GM18520 (cell line): Measurements from ENCODE around the gene SYNGR2.

Experiments used
- ATAC-seq: cut with Tn5 transposase; IDR thresholded peaks from one replicate; pipeline ENCODE4 v1.9.1; 2021; ENCODE audit not compliant: unreplicated experiment

The SYNGR2 gene

DNA sequence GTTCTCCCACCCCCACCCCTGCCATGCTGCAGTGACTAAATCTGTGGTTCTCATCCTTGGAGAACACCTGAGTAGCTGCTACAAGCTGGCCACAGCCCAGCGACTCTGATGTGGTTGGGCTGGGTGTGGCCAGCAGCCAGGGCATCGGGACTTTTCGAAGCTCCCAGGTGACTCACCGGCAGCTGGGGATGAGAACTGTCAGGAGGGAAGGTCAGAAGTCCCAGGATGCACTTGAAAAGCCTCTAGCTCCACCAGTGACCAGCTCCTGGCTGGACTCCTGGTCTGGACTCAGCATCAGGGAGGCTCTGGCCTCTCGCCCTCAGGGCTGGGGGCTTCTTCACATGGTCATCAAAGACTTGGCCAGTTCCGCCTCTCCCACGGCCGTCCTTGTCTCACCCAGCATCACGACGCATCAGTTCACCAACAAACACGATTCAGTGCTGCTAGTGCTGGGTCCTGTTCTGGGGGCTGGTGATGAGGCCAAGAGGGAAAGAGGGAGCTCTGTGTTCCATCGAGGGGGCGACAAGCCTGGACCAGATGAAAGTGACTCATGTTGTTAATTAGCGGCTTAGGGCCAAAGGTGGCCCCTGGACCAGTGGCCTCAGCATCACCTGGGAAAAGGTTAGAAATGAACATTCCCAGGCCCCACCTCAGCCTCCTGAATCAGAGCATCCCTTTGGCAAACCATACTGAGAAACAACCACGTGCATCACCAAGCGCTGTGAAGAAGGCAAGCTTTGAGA is 26.1 kb upstream of the SYNGR2 start:
- no peak for ATAC-seq

DNA sequence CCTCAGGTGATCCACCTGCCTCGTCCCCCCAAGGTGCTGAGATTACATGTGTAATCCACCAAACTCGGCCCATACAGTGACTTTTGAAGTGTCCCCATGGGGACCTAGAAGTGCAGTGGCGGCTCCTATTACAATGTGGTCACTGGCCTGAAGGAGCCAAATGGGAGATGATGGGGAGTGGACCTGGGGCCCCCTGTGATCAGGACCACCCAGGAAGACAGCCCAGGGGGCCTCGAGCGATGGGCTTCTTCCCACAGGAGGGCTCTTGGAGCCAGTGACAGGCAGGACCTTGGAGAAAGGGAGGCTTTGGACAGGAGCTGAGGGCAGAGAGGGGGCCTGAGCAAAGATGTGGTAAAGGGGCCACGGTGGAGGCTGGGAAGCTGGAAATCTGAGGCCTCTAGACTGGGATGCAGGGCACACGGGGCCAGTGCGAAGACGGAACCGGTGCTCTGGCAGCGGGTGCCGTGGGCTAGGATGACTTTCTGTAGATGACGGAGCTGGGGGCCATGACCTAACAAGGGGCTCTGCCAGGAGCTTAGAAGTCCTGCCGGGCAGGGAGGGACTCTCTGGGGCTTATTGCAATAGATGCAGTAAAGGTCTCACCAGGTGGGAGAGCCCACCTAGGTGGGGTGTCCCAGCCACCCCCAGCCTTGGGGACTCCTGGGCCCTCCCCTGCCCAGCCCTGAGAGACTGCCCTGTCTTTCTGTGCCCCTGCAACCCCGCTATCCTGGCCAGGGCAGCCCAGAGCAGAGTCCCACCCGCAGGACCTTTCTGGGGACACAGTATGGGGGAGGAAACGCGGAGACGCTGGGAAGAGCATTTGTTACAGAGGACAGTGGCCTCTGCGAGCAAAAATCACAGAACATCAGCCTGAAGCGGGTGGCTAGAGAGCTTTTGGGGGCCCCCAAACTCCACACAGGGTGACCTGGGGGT is 24.9 kb upstream of the SYNGR2 start:
- ATAC-seq = no peak

GRCh38 chr17:78144147-78144719 is 24.1 kb upstream of the SYNGR2 start:
- ATAC-seq = no peak

DNA sequence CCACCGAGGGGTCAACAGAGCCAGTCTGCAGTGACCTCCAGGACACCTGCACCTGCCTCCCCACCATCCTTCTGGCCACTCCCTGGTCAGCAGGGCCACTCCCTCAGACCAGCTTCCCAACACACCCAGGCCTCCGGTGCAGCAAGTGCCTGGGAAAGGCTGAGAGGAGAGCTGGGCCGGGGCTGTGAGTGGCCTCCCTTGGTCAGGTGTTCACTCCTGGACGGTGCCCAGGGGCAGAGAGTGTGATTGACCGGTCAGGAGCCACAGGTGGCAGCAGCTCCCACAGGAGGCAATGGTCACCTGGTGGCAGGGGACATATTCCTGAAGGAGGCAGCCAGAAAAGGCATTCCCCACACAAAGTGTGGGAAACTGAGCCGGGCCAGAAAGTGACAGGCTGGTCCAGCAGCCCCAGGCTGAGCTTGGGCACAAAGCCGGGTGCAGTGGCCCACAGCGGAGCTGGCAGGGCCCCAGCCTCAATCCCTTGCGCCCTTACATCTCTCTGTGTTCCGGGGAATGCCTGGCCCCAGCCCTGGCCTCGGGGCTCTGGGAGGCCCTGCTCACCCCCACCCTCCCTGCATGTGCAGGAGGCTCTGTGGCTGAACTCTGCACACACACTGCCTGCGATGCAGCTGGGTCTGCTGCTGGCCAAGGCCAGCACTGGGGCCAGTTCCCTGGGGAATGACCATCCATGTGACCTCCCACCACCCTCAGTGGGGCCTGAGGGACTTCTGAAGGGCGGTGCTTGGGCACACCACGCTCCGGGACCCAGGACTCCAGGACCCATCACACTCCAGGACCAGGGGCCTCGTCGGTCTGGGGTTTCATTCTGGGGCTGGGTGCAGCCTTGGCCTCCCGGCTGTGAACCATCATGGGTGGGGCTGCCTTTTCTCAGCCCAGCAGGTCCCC is 23.4 kb upstream of the SYNGR2 start:
- ATAC-seq = no peak

GRCh38 chr17:78146471-78146869 is 21.9 kb upstream of the SYNGR2 start:
- ATAC-seq = no peak

GRCh38 chr17:78146881-78147280 is 21.5 kb upstream of the SYNGR2 start:
- ATAC-seq = no peak

GRCh38 chr17:78147315-78147998 is 20.9 kb upstream of the SYNGR2 start:
- ATAC-seq = peak; percentile 37

DNA sequence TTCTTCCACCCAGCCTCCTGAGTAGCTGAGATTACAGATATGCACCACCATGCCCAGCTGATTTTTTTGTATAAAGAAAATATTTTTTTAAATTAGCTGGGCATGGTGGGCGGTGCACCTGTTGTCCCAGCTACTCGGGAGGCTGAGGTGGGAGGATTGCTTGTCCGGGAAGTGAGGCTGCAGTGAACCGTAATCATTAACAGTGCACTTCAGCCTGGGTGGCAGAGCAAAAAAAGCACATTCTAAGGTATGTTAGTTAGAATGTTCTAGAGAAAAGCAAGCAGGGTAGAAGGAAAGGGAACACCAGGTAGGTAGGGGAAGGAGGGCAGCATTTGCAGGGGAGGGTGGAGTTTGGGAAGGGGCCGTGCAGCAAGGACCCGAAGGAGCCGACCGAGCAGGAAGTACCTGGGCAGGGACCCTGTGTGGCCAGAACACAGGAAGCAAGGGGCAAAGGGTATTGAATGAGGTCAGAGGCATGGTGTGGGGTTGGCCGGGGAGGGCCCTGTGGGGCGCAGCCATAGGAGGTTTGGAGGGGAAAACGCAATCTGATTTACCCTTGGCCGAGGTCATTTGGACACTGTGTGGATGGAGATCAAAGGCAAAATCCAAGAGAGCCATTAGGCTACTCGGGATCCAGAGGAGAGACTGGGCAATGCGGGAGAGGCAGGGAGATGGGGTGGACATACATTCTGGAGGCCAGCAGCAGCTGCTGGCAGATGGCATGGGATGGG is 19.9 kb upstream of the SYNGR2 start:
- ATAC-seq = no peak

DNA sequence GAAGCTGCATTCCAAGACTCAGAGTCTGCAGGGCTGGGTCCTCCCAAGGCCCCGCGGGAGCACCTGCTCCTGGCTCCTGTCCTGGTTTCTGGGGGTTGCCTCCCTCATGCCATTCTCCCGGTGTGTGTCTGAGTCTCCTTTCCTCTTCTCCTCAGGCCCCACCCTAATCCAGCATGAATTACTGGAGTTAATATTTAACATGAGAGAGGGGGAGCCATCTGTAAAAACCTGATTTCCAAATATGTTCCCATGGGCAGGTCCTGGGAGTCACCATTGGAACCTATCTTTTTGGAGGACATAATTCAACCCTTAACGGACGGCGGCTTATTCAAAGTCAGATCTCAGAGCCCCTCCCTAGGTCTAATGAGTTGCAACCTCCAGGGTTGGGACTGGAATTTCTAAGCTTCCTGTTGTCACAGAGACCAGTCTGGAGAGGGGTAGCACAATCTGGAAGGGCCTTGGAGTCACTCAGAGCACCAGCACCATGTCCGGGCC is 16.8 kb upstream of the SYNGR2 start:
- no peak for ATAC-seq

GRCh38 chr17:78154903-78155811 is 13.2 kb upstream of the SYNGR2 start:
- ATAC-seq = peak; percentile 54

DNA sequence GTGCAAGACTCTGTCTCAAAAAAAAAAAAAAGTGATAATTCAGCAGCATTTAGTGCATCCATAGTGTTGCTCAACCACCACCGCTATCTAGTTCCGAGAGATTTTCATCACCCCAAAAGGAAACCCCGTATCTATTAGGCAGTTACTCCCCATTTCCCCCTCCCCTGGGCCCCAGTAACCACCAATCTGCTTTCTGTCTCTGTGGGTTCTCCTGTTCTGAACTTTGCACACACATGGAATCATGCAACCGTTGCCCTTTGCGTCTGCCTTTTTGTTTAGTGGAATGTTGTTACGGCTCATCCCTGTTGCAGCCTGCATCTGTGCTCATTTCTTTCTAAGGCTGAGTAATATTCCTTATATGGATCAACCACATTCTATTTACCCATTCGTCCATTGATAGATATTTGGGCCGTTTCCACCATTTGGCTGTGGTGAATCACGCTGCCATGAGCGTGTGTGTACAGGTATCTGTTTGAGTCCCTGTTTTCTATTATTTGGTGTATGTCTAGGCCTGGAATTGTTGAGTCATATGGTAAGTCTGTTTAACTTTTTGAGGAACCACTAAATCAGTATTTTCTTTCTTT is 8.7 kb upstream of the SYNGR2 start:
- ATAC-seq = no peak

GRCh38 chr17:78163881-78164747 is 4.3 kb upstream of the SYNGR2 start:
- ATAC-seq = no peak

GRCh38 chr17:78164748-78165607 is 3.4 kb upstream of the SYNGR2 start:
- no peak for ATAC-seq

GRCh38 chr17:78166416-78166815 is 2.0 kb upstream of the SYNGR2 start:
- no peak for ATAC-seq

DNA sequence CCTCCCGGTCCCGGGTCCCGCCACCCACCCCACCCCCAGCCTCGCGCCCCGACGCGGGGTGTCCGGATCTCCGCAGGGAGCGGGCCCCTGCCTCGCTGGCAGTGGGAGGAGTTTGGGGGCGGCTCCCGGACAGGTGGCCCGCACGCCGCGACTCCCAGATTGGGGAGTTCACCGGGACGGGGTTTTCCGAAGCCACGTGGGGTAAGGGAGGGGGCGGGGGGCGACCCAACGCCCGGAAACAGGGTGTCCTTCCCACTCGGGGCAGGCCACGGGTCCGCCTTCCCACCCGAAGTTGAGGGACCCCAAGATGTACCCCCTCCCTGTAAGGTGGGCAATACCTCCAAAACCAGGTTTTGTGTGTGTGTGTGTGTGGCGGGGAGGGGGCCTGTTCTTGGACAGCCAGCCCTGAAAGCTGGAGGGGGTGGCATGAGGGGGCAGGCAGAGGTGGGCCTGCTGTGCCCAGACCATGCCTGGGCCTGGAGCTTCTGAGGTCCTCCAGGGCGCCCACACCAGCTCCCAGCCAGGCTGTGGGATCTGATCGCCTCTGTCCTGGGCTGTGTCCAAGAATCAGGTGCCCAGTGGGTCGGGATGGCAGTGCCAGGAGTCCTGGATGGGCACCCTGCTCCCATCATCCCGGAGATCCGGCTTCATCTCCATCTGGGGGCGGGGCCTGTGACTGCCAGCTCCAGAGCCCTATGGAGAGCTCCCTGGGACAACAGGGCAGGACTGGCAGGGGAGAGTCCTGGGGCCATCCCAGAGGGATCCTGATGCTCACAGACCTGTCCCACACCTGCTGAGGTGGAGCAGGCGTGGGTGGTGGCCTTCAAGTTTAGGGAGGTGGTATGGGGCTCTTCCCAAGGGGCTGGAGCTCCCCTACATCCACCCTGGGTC is 767 bp downstream of the SYNGR2 start:
- ATAC-seq = peak; percentile 17
